ACHN (cell line): ENCODE data around the gene SP140L.
"Not testable (repeated sequence)": the region's sequence is repeated elsewhere in the genome, so short reads cannot be mapped to it uniquely, and the experiment has no call there.

Source experiments
- DNase-seq: peaks from one replicate; pipeline ENCODE4 v3.0.0-alpha.2; 2015
- in situ Hi-C: cut with HindIII; loops from 2 replicates; pipeline ENCODE4 v1.10.0; 2017; ENCODE audit warnings: low sequenced_read_pairs, low pct_ligation_motif_present, low pct_unique_long_range_greater_than_20kb

Gene SP140L

GRCh38 chr2:230411570-230412370 lies 84.8 kb downstream of the SP140L start:
- in situ Hi-C loops = no loop called here
- DNase-seq = peak; percentile 78

GRCh38 chr2:230412371-230412711 lies 85.3 kb downstream of the SP140L start:
- in situ Hi-C loops = no loop called here
- DNase-seq = no peak

DNA sequence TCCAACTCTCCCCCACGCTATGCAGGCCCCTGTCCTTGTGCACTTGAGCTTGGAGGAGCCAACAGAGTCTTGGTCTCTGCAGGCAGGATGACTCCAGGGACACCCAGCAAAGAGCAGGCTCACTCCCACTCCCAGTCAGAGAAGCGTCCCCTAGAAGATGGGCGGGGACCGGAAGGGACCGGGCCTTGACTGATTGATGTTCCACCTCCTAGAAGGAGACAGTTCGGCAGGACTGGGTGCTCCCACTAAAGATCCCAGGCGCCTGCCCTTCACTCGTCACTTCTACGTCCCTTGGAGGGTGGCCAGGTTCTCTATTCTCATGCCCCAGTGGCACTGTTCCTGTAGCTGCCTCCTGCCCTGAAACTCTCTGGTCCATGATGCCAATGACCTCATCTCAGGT lies 85.9 kb downstream of the SP140L start:
- in situ Hi-C loops = no loop called here
- DNase-seq = no peak

GRCh38 chr2:230413479-230413878 lies 86.5 kb downstream of the SP140L start:
- in situ Hi-C loops = no loop called here
- DNase-seq = peak; percentile 9

- in situ Hi-C loops = no loop called here
- DNase-seq = no peak
Measured at GRCh38 chr2:230414302-230414701, 87.3 kb downstream of the SP140L start.

GRCh38 chr2:230416061-230416721 lies 89.2 kb downstream of the SP140L start, which contains the start of gene SP100:
Gene SP100 (plus strand): TSS chr2:230416201. CDS start chr2:230416297, 96 bp downstream.
- peak; percentile 90 for DNase-seq
- in situ Hi-C loops = no loop called here

DNA sequence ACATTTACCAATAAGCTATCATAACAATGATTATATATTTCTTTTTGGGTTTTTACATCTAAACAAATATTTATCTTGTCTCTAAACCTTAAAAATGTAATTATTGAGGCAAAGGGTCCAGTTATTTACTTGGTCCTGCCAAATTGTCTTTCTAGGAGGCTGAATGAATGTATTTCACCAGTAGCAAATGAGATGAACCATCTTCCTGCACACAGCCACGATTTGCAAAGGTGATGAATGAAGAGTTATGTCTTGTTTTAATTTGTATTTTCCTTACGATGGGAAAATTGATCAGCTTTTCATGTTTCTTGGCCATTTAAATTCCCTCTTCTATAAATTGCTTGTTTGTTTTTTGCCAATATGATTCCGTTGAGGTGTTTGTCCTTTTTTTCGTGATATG lies 90.4 kb downstream of the SP140L start:
- in situ Hi-C loops = no loop called here
- DNase-seq = no peak

- in situ Hi-C loops = no loop called here
- DNase-seq = peak; percentile 45
Measured at GRCh38 chr2:230418341-230419016, 91.5 kb downstream of the SP140L start.

GRCh38 chr2:230419181-230419580 lies 92.2 kb downstream of the SP140L start:
- in situ Hi-C loops = no loop called here
- DNase-seq = no peak

GRCh38 chr2:230422149-230422548 lies 95.2 kb downstream of the SP140L start:
- in situ Hi-C loops = no loop called here
- DNase-seq = peak; percentile 27

GRCh38 chr2:230423851-230424458 lies 97.0 kb downstream of the SP140L start:
- DNase-seq = no peak
- in situ Hi-C loops = no loop called here

- no peak for DNase-seq
- in situ Hi-C loops = no loop called here
Measured at GRCh38 chr2:230425377-230425776, 98.4 kb downstream of the SP140L start.

DNA sequence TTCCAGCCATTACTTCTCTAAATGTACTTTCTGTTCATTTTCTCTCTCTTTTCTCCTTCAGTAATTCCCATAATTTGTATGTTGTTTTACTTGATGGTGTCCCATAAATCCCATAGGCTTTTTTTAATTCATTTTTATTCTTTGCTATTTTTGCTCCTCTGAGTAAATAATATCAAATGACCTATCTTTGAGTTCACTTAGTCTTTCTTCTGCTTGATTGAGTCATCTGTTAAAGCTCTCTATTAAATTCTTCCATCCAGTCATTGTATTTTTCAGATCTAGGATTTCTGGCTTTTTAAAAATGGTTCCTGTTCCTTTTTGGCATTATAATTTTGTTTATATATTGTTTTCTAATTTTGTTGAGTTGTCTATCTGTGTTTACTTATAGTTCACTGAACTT lies 102.5 kb downstream of the SP140L start:
- in situ Hi-C loops = no loop called here
- DNase-seq = no peak

DNA sequence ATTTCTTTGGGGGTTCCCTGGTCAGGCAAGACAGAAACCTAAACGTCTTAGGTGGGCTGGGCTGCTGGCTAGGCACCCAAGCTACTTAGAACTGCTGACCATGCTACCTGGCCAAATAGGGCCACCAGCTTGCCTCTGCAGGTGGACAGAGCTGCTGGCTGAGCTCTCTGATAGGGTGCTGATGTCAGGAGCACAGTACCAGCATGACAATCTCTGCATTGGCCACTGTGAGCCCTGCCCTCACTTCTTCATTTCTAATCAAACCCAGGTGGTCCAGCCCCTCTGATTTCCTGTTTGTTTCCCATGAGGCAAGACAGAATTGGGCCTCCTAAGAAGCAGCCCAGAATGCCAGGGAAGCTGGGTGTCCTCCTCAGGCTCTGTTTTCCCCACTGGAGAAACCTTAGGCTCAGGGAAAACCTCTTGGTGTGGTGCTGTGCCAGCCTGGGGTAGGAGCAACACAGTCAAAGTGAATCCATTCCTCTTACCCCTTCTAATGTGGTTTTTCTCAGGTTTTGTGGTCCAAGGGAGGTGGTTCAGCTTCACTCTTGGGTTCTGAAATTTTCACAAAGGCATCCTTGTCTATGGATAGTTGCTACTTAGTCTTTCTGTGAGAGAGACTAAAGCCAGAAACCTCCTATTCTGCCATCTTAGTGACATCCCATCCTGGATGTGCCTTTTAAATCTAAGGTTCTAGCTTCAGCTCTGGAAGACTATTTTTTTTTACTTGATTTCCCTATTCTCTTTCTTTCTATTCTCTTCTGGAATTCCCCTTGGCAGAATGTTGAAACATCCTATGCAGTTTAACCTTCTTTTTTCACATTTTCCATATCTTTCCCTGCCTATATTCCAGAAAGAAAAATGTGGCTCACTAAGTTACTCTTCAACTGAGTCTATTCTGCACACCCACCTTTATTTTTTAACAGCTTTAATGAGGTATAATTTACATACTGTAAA lies 104.2 kb downstream of the SP140L start:
- in situ Hi-C loops = no loop called here
- DNase-seq = no peak

DNA sequence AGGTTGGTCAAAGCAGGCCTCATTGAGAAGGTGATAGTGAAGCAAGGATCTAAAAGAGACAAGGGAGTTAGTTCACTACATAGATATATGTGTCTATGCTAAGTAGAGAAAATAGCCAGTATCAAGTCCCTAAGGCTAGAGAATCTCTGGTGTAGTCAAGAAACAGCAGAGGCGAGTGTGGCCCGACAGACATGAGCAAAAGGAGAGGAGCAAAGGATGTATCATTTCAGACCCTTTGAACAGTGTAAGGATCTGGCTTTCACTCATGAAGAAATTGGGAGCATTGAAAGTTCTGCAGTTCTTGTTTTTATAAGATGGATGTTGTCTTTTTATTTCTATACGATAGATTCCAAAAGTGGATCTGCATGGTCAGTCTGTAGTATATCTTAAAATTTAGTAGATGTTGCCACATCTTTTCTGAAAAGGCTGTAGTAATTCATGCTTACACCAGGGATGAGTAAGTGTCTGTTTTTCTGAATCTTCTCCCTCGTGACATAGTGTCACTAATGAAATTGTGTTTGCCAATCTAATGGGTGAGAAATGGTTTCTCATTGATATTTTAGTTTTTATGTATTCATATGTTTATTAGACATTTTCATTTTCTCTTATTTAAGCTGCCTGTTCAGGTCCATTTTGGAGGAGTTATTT lies 107.8 kb downstream of the SP140L start:
- no peak for DNase-seq
- in situ Hi-C loops = no loop called here

DNA sequence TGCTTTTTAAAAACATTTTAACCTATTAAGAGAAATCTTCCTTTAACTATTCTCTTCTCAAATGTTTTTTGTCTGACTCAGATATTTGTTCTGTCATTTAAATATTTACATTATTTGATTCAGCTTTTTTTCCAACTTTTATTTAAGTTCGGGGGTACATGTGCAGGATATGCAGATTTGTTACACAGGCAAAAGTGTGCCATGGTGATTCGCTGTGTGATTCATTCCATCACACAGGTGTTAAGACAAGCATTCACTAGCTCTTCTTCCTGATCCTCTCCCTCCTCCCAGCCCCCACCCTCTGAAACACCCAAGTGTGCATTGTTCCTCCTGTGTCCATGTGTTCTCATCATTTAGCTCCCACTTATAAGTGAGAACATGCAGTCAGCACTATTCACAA lies 108.4 kb downstream of the SP140L start:
- in situ Hi-C loops = no loop called here
- DNase-seq = no peak

GRCh38 chr2:230439121-230439520 lies 112.1 kb downstream of the SP140L start:
- in situ Hi-C loops = not testable (repeated sequence)

GRCh38 chr2:230439590-230439989 lies 112.6 kb downstream of the SP140L start:
- in situ Hi-C loops = no loop called here
- DNase-seq = no peak

More at GRCh38 chr2:230439121-230439520, 112.1 kb downstream of the SP140L start:
- DNase-seq = not testable (repeated sequence)
